Stomach (tissue), 9 donors: ENCODE measurements around the gene NRCAM. TPM values are rescaled to one million over a fixed set of nuclear protein-coding genes. Genes with fewer than 3 reads are reported as not detected.

Experiments
- DNase-seq, 2 donors: peaks; one replicate each; pipeline versions ENCODE4 v3.0.0 to v3.0.0-alpha.2; 2013 to 2019
- H3K27ac ChIP-seq, 5 donors: fragments of 200-600 bp in 4 of 5; sonication (generic) in 4 of 5; one replicate each; pipeline ENCODE4 v1.5.1; 2013 to 2019; ENCODE audit warnings: mild to moderate bottlenecking in 1 of 5, moderate library complexity in 1 of 5
- H3K27me3 ChIP-seq, 3 donors: fragments of 200-600 bp; sonication (generic); one replicate each; pipeline ENCODE4 v1.5.1; 2017 to 2019; ENCODE audit warnings: mixed run types in 1 of 3
- H3K36me3 ChIP-seq, 4 donors: fragments of 200-600 bp; sonication (generic); 1 replicate in 3 of 4; 2 replicates in 1 of 4; pipeline ENCODE4 v1.5.1; 2016 to 2019
- H3K4me1 ChIP-seq, 4 donors: fragments of 200-600 bp; sonication (generic); one replicate each; pipeline ENCODE4 v1.5.1; 2016 to 2019
- H3K4me3 ChIP-seq, 4 donors: fragments of 200-600 bp; sonication (generic) in 3 of 4; one replicate each; pipeline ENCODE4 v1.5.1; 2016 to 2019; ENCODE audit warnings: mild to moderate bottlenecking in 1 of 4
- H3K9me3 ChIP-seq, 4 donors: fragments of 200-600 bp; sonication (generic); one replicate each; pipeline ENCODE4 v1.5.1; 2016 to 2019
- CTCF ChIP-seq, 7 experiments: fragments of 450-650 bp in 4 of 7; fragments of 200-600 bp in 3 of 7; sonication (generic) in 3 of 7; IDR thresholded peaks; one replicate each; pipeline ENCODE4 v1.5.1; 2016 to 2019; ENCODE audit warnings: antibody characterized with exemption in 7 of 7, control low read depth in 2 of 7, mild to moderate bottlenecking in 1 of 7
- EP300 ChIP-seq: sonication (generic); formaldehyde crosslinking; IDR thresholded peaks from one replicate; pipeline ENCODE4 v1.6.1; 2017; ENCODE audit warnings: antibody characterized with exemption
- POLR2A ChIP-seq, 4 donors: fragments of 450-650 bp; IDR thresholded peaks; one replicate each; pipeline ENCODE4 v1.6.1; 2016; ENCODE audit warnings: antibody characterized with exemption in 4 of 4, control low read depth in 2 of 4, mild to moderate bottlenecking in 1 of 4, moderate library complexity in 1 of 4
- POLR2AphosphoS5 ChIP-seq, 3 donors: sonication (generic); formaldehyde crosslinking; IDR thresholded peaks; one replicate each; pipeline ENCODE4 v1.6.1; 2016; ENCODE audit warnings: antibody characterized with exemption in 3 of 3
- WGBS, 5 donors: extraction: QIAGEN DNeasy Blood & Tissue Kit in 3 of 5; methylation state at CpG; one replicate each; pipeline versions ENCODE4 v1.1.5 to v1.1.7; 2013 to 2018; 5-methylcytosine and 5-hydroxymethylcytosine counted together
- intact Hi-C: fragments of 100-400 bp; cut with DNase I; formaldehyde crosslinking; loops from one replicate; pipeline ENCODE4 v1.15.1; 2023; ENCODE audit warnings: low total_unique reads
- polyA plus RNA-seq, 3 donors: library from polyadenylated mRNA; stranded (reverse); fragments of 200-250 nt; gene quantifications; one replicate each; pipeline ENCODE4 v1.2.3, GENCODE V29; 2013
- total RNA-seq, 5 donors: library from RNA; depleted of rRNA; stranded (reverse); fragments of >200 nt; gene quantifications; one replicate each; pipeline versions ENCODE4 v1.1.0 to v1.2.3, GENCODE V29; 2014 to 2016
- donor health status: healthy with polysubstance abuse.
- donor health status: Bipolar disorder and iron deficiency.
- donor health status: healthy.

The NRCAM gene
- total and polyA plus RNA-seq, 8 donors: 1.2 to 9.4 (median 2.3) TPM

- H3K4me3 ChIP-seq: no peak overlapping the region
- H3K36me3 ChIP-seq: no peaks in the 10 kb centered on the region
- 77 to 82% (median 81%) methylated on average over 3 of the region's 3 CpGs for WGBS, 5 donors
- intact Hi-C loops: no loop called here
- no peak for DNase-seq
- no peaks in the 10 kb centered on the region for H3K9me3 ChIP-seq
- H3K27me3 ChIP-seq: no peaks in the 10 kb centered on the region
- no peak overlapping the region for H3K27ac ChIP-seq
- TF ChIP-seq CTCF (IDR thresholded peaks at IDR 0.05) (no peak), POLR2A (IDR thresholded peaks at IDR 0.05) (no peak), POLR2AphosphoS5 (IDR thresholded peaks at IDR 0.05) (no peak), EP300 (no peak)
- H3K4me1 ChIP-seq: no peaks in the 10 kb centered on the region
These were observed 336.0 kb downstream of the NRCAM start for GRCh38 chr7:108120196-108120595.

- Histone ChIP-seq H3K4me3 (no peak overlapping the region), H3K4me1 (no peaks in the 10 kb centered on the region), H3K27ac (no peak overlapping the region), H3K27me3 (no peaks in the 10 kb centered on the region), H3K9me3 (no peaks in the 10 kb centered on the region), H3K36me3 (no peaks in the 10 kb centered on the region)
- DNase-seq: no peak
- intact Hi-C loops: no loop called here
- WGBS, 5 donors: 90 to 96% (median 95%) methylated on average over 2 of the region's 2 CpGs
- no peak for TF ChIP-seq POLR2AphosphoS5 (IDR thresholded peaks at IDR 0.05)
- TF ChIP-seq POLR2A (IDR thresholded peaks at IDR 0.05): no peak
- TF ChIP-seq EP300: no peak
These were observed 337.3 kb downstream of the NRCAM start for GRCh38 chr7:108118959-108119358.

GRCh38 chr7:108114117-108114841, 342.0 kb downstream of the NRCAM start:
- intact Hi-C loops: no loop called here
- TF ChIP-seq CTCF (IDR thresholded peaks at IDR 0.05) (peak in 5 of 7 experiments; percentile 30 to 44 (median 35)), POLR2AphosphoS5 (IDR thresholded peaks at IDR 0.05) (no peak)
- DNase-seq: peak in 1 of 2 donors; percentile 26
- no peaks in the 10 kb centered on the region for H3K36me3 ChIP-seq
- H3K4me3 ChIP-seq: no peak overlapping the region
- H3K9me3 ChIP-seq: no peaks in the 10 kb centered on the region
- 76 to 87% (median 78%) methylated on average over 6 of the region's 6 CpGs for WGBS, 5 donors
- peak overlapping the region in 1 of 5 donors; percentile 27 for H3K27ac ChIP-seq
- no peaks in the 10 kb centered on the region for H3K27me3 ChIP-seq
- H3K4me1 ChIP-seq: no peaks in the 10 kb centered on the region

GRCh38 chr7:108112683-108113082, 343.6 kb downstream of the NRCAM start:
- Histone ChIP-seq H3K9me3 (no peaks in the 10 kb centered on the region), H3K4me3 (no peak overlapping the region), H3K36me3 (no peaks in the 10 kb centered on the region), H3K27me3 (no peaks in the 10 kb centered on the region), H3K4me1 (no peaks in the 10 kb centered on the region), H3K27ac (no peak overlapping the region)
- no peak for DNase-seq
- intact Hi-C loops: no loop called here
- WGBS, 5 donors: 87 to 97% (median 93%) methylated on average over 2 of the region's 2 CpGs
- TF ChIP-seq POLR2AphosphoS5 (IDR thresholded peaks at IDR 0.05) (no peak), EP300 (no peak), POLR2A (IDR thresholded peaks at IDR 0.05) (no peak), CTCF (IDR thresholded peaks at IDR 0.05) (no peak)

GRCh38 chr7:108109221-108109908, 346.9 kb downstream of the NRCAM start:
- no peaks in the 10 kb centered on the region for H3K9me3 ChIP-seq
- no peak for TF ChIP-seq POLR2AphosphoS5 (IDR thresholded peaks at IDR 0.05)
- peak in 4 of 7 experiments; percentile 8 to 28 (median 17) for TF ChIP-seq CTCF (IDR thresholded peaks at IDR 0.05)
- no peaks in the 10 kb centered on the region for H3K36me3 ChIP-seq
- H3K4me3 ChIP-seq: no peak overlapping the region
- intact Hi-C loops: no loop called here
- H3K27me3 ChIP-seq: no peaks in the 10 kb centered on the region
- 62 to 73% (median 62%) methylated on average over 2 of the region's 2 CpGs for WGBS, 5 donors
- peak in 1 of 2 donors; percentile 67 for DNase-seq
- no peak overlapping the region for H3K27ac ChIP-seq
- no peaks in the 10 kb centered on the region for H3K4me1 ChIP-seq
